ENCODE data around the gene CMTM5.

The CMTM5 gene

DNA sequence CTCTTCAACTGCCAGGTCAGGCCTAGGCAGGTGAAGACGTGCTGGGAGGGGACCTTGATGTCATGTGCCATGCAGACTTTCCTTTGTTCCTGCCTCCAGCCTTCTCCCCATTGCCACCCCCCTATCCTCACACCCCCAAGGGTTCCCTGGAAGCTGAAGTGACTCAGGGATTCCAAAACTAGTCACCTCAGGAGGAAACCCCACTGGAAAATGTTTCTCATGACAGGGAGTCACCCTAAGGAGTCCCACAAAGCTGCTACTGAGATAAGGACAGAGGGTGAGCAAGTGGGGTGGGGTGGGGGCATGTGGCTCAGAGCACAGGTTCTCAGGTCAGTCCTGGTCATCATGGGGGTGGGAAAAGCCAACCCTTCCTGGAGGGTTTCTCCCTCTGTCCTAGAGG lies 6.6 kb upstream of the CMTM5 start:
- TF ChIP-seq, protein P1, sequence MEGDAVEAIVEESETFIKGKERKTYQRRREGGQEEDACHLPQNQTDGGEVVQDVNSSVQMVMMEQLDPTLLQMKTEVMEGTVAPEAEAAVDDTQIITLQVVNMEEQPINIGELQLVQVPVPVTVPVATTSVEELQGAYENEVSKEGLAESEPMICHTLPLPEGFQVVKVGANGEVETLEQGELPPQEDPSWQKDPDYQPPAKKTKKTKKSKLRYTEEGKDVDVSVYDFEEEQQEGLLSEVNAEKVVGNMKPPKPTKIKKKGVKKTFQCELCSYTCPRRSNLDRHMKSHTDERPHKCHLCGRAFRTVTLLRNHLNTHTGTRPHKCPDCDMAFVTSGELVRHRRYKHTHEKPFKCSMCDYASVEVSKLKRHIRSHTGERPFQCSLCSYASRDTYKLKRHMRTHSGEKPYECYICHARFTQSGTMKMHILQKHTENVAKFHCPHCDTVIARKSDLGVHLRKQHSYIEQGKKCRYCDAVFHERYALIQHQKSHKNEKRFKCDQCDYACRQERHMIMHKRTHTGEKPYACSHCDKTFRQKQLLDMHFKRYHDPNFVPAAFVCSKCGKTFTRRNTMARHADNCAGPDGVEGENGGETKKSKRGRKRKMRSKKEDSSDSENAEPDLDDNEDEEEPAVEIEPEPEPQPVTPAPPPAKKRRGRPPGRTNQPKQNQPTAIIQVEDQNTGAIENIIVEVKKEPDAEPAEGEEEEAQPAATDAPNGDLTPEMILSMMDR (conservative IDR thresholded peaks at IDR 0.05; ENCODE audit: control insufficient read depth, insufficient read depth, low read depth, low read length) = no peak
- no peak for DNase-seq (ENCODE audit: low read depth)
- H3K4me3 ChIP-seq (ENCODE audit: control insufficient read depth, low read depth, low read length) = no peak overlapping the region

GRCh38 chr14:23371865-23372264 lies 5.0 kb upstream of the CMTM5 start:
- no peak overlapping the region for H3K4me3 ChIP-seq (ENCODE audit: control insufficient read depth, low read depth, low read length)
- TF ChIP-seq, protein P1 (conservative IDR thresholded peaks at IDR 0.05; ENCODE audit: control insufficient read depth, insufficient read depth, low read depth, low read length) = no peak
- DNase-seq (ENCODE audit: low read depth) = no peak

DNA sequence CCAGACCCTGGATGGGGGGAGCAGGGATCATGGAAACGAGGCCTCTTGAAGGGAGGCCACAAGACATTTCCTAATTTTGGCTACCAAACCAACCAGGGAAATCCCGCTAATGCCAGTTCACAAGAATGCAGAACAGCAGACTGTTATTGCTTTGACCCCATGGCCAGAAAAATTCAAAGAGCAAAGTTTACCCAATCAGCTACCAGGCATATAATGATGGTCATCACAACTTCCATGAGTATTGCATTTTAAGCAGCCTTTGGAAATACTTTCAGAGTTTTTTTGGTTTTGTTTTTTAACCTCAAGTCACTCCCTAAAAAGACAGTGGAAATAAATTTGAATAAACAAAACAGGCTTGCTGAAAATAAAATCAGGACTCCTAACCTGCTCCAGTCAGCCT lies 4.3 kb upstream of the CMTM5 start, which contains the start of gene IL25:
IL25 (plus strand) TSS at position 301 of the 400 bp plus-strand sequence.
- H3K4me3 ChIP-seq (ENCODE audit: control insufficient read depth, low read depth, low read length) = no peak within 1 kb of the TSS
- DNase-seq (ENCODE audit: low read depth) = no peak
- TF ChIP-seq, protein P1 (conservative IDR thresholded peaks at IDR 0.05; ENCODE audit: control insufficient read depth, insufficient read depth, low read depth, low read length) = no peak

GRCh38 chr14:23373041-23373440 lies 3.8 kb upstream of the CMTM5 start:
- no peak overlapping the region for H3K4me3 ChIP-seq (ENCODE audit: control insufficient read depth, low read depth, low read length)
- TF ChIP-seq, protein P1 (conservative IDR thresholded peaks at IDR 0.05; ENCODE audit: control insufficient read depth, insufficient read depth, low read depth, low read length) = no peak

DNA sequence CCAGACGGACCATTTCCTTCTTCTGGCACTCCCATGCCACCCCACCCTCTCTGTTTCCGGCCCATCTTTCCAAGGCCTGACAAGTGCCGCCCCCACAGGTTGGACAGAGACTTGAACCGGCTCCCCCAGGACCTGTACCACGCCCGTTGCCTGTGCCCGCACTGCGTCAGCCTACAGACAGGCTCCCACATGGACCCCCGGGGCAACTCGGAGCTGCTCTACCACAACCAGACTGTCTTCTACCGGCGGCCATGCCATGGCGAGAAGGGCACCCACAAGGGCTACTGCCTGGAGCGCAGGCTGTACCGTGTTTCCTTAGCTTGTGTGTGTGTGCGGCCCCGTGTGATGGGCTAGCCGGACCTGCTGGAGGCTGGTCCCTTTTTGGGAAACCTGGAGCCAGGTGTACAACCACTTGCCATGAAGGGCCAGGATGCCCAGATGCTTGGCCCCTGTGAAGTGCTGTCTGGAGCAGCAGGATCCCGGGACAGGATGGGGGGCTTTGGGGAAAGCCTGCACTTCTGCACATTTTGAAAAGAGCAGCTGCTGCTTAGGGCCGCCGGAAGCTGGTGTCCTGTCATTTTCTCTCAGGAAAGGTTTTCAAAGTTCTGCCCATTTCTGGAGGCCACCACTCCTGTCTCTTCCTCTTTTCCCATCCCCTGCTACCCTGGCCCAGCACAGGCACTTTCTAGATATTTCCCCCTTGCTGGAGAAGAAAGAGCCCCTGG lies 1.2 kb upstream of the CMTM5 start:
- no peak overlapping the region for H3K4me3 ChIP-seq (ENCODE audit: control insufficient read depth, low read depth, low read length)
- DNase-seq (ENCODE audit: low read depth) = no peak
- TF ChIP-seq, protein P1 (conservative IDR thresholded peaks at IDR 0.05; ENCODE audit: control insufficient read depth, insufficient read depth, low read depth, low read length) = no peak

More at GRCh38 chr14:23373041-23373440, 3.8 kb upstream of the CMTM5 start:
- no peak for DNase-seq (ENCODE audit: low read depth)

- TF ChIP-seq, protein P1 (conservative IDR thresholded peaks at IDR 0.05; ENCODE audit: control insufficient read depth, insufficient read depth, low read depth, low read length) = no peak
- DNase-seq (ENCODE audit: low read depth) = no peak
- H3K4me3 ChIP-seq (ENCODE audit: control insufficient read depth, low read depth, low read length) = no peak overlapping the region
Measured at GRCh38 chr14:23377198-23377550, 328 bp downstream of the CMTM5 start.

Measured in fibroblast of mammary gland (primary cell).